K562 (cell line): ENCODE measurements around the gene TGFBR1. TPM values are rescaled to one million over a fixed set of nuclear protein-coding genes. Genes with fewer than 3 reads are reported as not detected.

Experiments
- ATAC-seq: fragments of 200-7000 bp; cut with Tn5 transposase; 3 replicates; pipeline ENCODE4 v1.9.1; 2020; ENCODE audit warnings: moderate library complexity
- BruUV-seq: library from RNA; stranded (reverse); fragments of 400-500 nt; replicated peaks from 2 replicates; lab custom pipeline; 2021; lab: Mats Ljungman, UMichigan
- CTCF ChIA-PET: fragments of 300-600 bp; formaldehyde crosslinking; extraction: SDS; loops from one replicate; lab custom pipeline; 2021; ENCODE audit warnings: low intra/inter-chr PET ratio; lab: Yijun Ruan, JAX
- POLR2A ChIA-PET: fragments of 300-600, 350-650 bp; sonication (Branson Sonifier 250); formaldehyde crosslinking; extraction: SDS; loops from one replicate; lab custom pipeline; 2021; ENCODE audit warnings: antibody characterized with exemption, inconsistent platforms; lab: Yijun Ruan, JAX
- DNase-seq, 4 experiments: peaks; one replicate each; pipeline versions ENCODE4 v3.0.0 to v3.0.0-alpha.2; 2011 to 2018; ENCODE audit warnings: low spot score in 3 of 4, mixed read lengths in 3 of 4; ENCODE audit errors: extremely low read depth in 1 of 4
- FAIRE-seq: peaks from 2 replicates; lab custom pipeline; 2011; peaks lifted over from hg19 to GRCh38; lab: Jason Lieb, UNC
- H2AFZ ChIP-seq: 2 replicates; pipeline ENCODE4 v1.6.0; 2011; ENCODE audit warnings: low read depth, low read length, control low read depth, inconsistent platforms
- H3K27ac ChIP-seq: fragments of 200-600 bp; 3 replicates; pipeline ENCODE4 v1.8.0; 2011; ENCODE audit warnings: low read depth, mild to moderate bottlenecking, control low read depth, inconsistent platforms, low read length, moderate library complexity, mixed read lengths; ENCODE audit errors: extremely low read depth
- H3K27me3 ChIP-seq, 2 experiments: fragments of 300-600 bp in 1 of 2; 2 replicates in 1 of 2; 3 replicates in 1 of 2; pipeline versions ENCODE4 v1.6.0 to v1.8.0; 2011; ENCODE audit warnings: inconsistent platforms in 2 of 2, low read length in 2 of 2, mild to moderate bottlenecking in 1 of 2, mixed read lengths in 1 of 2, moderate library complexity in 1 of 2; ENCODE audit not compliant: control insufficient read depth in 2 of 2, insufficient read depth in 2 of 2
- H3K36me3 ChIP-seq: fragments of 300-600 bp; 3 replicates; pipeline ENCODE4 v1.8.0; 2011; ENCODE audit warnings: mild to moderate bottlenecking, low read length, inconsistent platforms; ENCODE audit not compliant: control insufficient read depth, insufficient read depth
- H3K4me1 ChIP-seq, 2 experiments: fragments of 200-600 bp in 1 of 2; replicated peaks in 1 of 2; 2 replicates in 1 of 2; 3 replicates in 1 of 2; pipeline versions ENCODE4 v1.5.1 to v1.8.0; 2011; ENCODE audit warnings: inconsistent platforms in 2 of 2, low read length in 2 of 2, mild to moderate bottlenecking in 1 of 2, mixed read lengths in 1 of 2, moderate library complexity in 1 of 2; ENCODE audit not compliant: control insufficient read depth in 2 of 2, insufficient read depth in 2 of 2
- H3K4me2 ChIP-seq: 2 replicates; pipeline ENCODE4 v1.6.1; 2011; ENCODE audit warnings: low read length, control low read depth, inconsistent platforms, mixed read lengths; ENCODE audit not compliant: insufficient read depth
- H3K4me3 ChIP-seq: fragments of 200-600 bp; sonication (generic), shearing (Covaris generic); 2 replicates; pipeline ENCODE4 v1.5.1; 2016; ENCODE audit warnings: control low read depth, inconsistent platforms
- H3K79me2 ChIP-seq: fragments of 200-600 bp; 3 replicates; pipeline ENCODE4 v1.8.0; 2011; ENCODE audit warnings: low read length, inconsistent platforms; ENCODE audit not compliant: control insufficient read depth, insufficient read depth
- H3K9ac ChIP-seq, 2 experiments: 2 replicates each; pipeline versions ENCODE4 v1.6.0 to v1.6.1; 2011; ENCODE audit warnings: low read depth in 2 of 2, low read length in 2 of 2, control low read depth in 1 of 2, inconsistent platforms in 1 of 2, mild to moderate bottlenecking in 1 of 2, mixed read lengths in 1 of 2; ENCODE audit not compliant: insufficient read depth in 1 of 2
- H3K9me1 ChIP-seq: one replicate; pipeline ENCODE4 v1.6.0; 2011; ENCODE audit warnings: inconsistent platforms, mild to moderate bottlenecking, low read length, moderate library complexity; ENCODE audit not compliant: control insufficient read depth, insufficient read depth
- H3K9me3 ChIP-seq: replicated peaks from 2 replicates; pipeline ENCODE4 v1.5.1; 2011; ENCODE audit warnings: low read depth, low read length, inconsistent platforms; ENCODE audit not compliant: control insufficient read depth, insufficient read depth
- H4K20me1 ChIP-seq: replicated peaks from 2 replicates; pipeline ENCODE4 v1.6.1; 2011; ENCODE audit warnings: low read length, inconsistent platforms, mixed read lengths; ENCODE audit not compliant: control insufficient read depth, insufficient read depth
- BRD4 ChIP-seq: fragments of 200-600 bp; sonication (generic); IDR thresholded peaks from 2 replicates; pipeline ENCODE4 v1.6.1; 2017; ENCODE audit warnings: inconsistent platforms
- CBX3 ChIP-seq, 2 experiments: IDR thresholded peaks; 1 replicate in 1 of 2; 2 replicates in 1 of 2; pipeline ENCODE4 v1.6.1; 2012; ENCODE audit warnings: inconsistent platforms in 2 of 2, low read length in 2 of 2, borderline replicate concordance in 1 of 2, control low read depth in 1 of 2
- CHD4 ChIP-seq: fragments of 200-600 bp; sonication (generic); IDR thresholded peaks from 3 replicates; pipeline ENCODE4 v1.6.1; 2012; ENCODE audit warnings: low read depth, mild to moderate bottlenecking, mixed read lengths, low read length, inconsistent platforms; ENCODE audit not compliant: insufficient read depth, insufficient replicate concordance, poor library complexity, severe bottlenecking
- EGR1 ChIP-seq: fragments of 450-650 bp; conservative IDR thresholded peaks from 2 replicates; pipeline ENCODE4 v1.6.1; 2017; ENCODE audit warnings: mild to moderate bottlenecking
- EP400 ChIP-seq: fragments of 450-650 bp; IDR thresholded peaks from 2 replicates; pipeline ENCODE4 v1.6.1; 2017; ENCODE audit warnings: antibody characterized with exemption, mild to moderate bottlenecking, moderate library complexity
- FUS ChIP-seq: fragments of 200-400 bp; formaldehyde crosslinking; optimal IDR thresholded peaks from 2 replicates; pipeline ENCODE3; 2017; ENCODE audit warnings: low read depth, low read length
- GTF2A2 ChIP-seq: IDR thresholded peaks from 2 replicates; pipeline ENCODE4 v1.6.1; 2016; ENCODE audit warnings: mild to moderate bottlenecking, missing genetic modification characterization, missing compliant biosample characterization
- KDM1A ChIP-seq, 2 experiments: fragments of 450-650 bp; IDR thresholded peaks; 2 replicates each; pipeline ENCODE4 v1.6.1; 2016; ENCODE audit warnings: mild to moderate bottlenecking in 2 of 2
- MAFG ChIP-seq: fragments of 450-650 bp; conservative IDR thresholded peaks from 2 replicates; pipeline ENCODE4 v1.6.1; 2016; ENCODE audit warnings: missing genetic modification characterization, missing compliant biosample characterization
- NRF1 ChIP-seq, 2 experiments: fragments of 450-650 bp; IDR thresholded peaks in 1 of 2; conservative IDR thresholded peaks in 1 of 2; 2 replicates each; pipeline ENCODE4 v1.6.1; 2014; ENCODE audit warnings: mild to moderate bottlenecking in 2 of 2
- PTBP1 ChIP-seq: fragments of 200-400 bp; formaldehyde crosslinking; IDR thresholded peaks from 2 replicates; pipeline ENCODE4 v1.6.1; 2017; ENCODE audit warnings: low read depth, low read length
- SRSF7 ChIP-seq: fragments of 200-400 bp; formaldehyde crosslinking; optimal IDR thresholded peaks from 2 replicates; pipeline ENCODE3; 2017; ENCODE audit warnings: mild to moderate bottlenecking, low read depth, low read length
- XRCC4 ChIP-seq: IDR thresholded peaks from one replicate; pipeline ENCODE4 v1.6.1; 2011; ENCODE audit not compliant: insufficient read depth, insufficient read length; ENCODE audit errors: extremely low read depth
- ZNF217 ChIP-seq: sonication (generic); formaldehyde crosslinking; IDR thresholded peaks from 2 replicates; pipeline ENCODE4 v1.8.0; 2022; ENCODE audit warnings: mild to moderate bottlenecking, missing genetic modification reagents
- ZNF3 ChIP-seq: fragments of 250-450 bp; sonication (Bioruptor Pico); IDR thresholded peaks from 2 replicates; pipeline ENCODE4 v1.5.0; 2021; ENCODE audit warnings: mild to moderate bottlenecking, moderate library complexity
- ZNF41 ChIP-seq: fragments of 250-450 bp; sonication (Bioruptor Pico); conservative IDR thresholded peaks from 2 replicates; pipeline ENCODE4 v1.4.0; 2020; ENCODE audit warnings: mild to moderate bottlenecking
- ZNF561 ChIP-seq: fragments of 450-650 bp; formaldehyde crosslinking; conservative IDR thresholded peaks from 2 replicates; pipeline ENCODE4 v1.4.0; 2020; ENCODE audit warnings: mild to moderate bottlenecking, moderate library complexity
- ZNF830 ChIP-seq: fragments of 250-450 bp; sonication (Bioruptor Pico); IDR thresholded peaks from 2 replicates; pipeline ENCODE4 v1.5.0; 2021; ENCODE audit warnings: mild to moderate bottlenecking
- WGBS: fragments of 100-300 bp; shearing (Covaris generic); methylation state at CpG from one replicate; pipeline ENCODE4 v1.1.6; 2016; ENCODE audit warnings: low coverage, mixed read lengths; ENCODE audit not compliant: insufficient coverage; ENCODE audit errors: missing lambda C conversion rate; 5-methylcytosine and 5-hydroxymethylcytosine counted together
- in situ Hi-C: fragments of 300-500 bp; cut with MboI; formaldehyde crosslinking; loops from 4 replicates; pipeline ENCODE4 v1.15.0; 2018; ENCODE audit warnings: inconsistent platforms, mixed read lengths
- intact Hi-C: fragments of 100-400 bp; cut with micrococcal nuclease; formaldehyde crosslinking; loops from 2 replicates; pipeline ENCODE4 v1.14.2; 2022
- polyA plus RNA-seq, 8 experiments: library from polyadenylated mRNA; depleted of rRNA in 4 of 8; stranded (reverse) in 5 of 8; unstranded in 3 of 8; fragments of >200 nt; fragmentation: Nextera tagmentation in 2 of 8; fragmentation: Illumina TruSeq in 1 of 8; extraction: Ambion mirVana in 2 of 8; extraction: Trizol in 1 of 8; gene quantifications; 2 replicates each; pipeline versions ENCODE4 v1.2.1 to v1.2.3, GENCODE V29; 2011 to 2014; ENCODE audit warnings: inconsistent platforms in 1 of 8, missing spikeins in 1 of 8
- total RNA-seq, 7 experiments: library from RNA; depleted of rRNA in 6 of 7; stranded (reverse); fragments of >200 nt in 6 of 7; fragmentation: Illumina TruSeq in 2 of 7; extraction: Trizol in 2 of 7; gene quantifications; 2 replicates each; pipeline versions ENCODE4 v1.2.1 to v1.2.3, GENCODE V29; 2011 to 2021; ENCODE audit warnings: low replicate concordance in 1 of 7
- TF ChIP-seq, protein P1 (sequence below): fragments of 450-650 bp; formaldehyde crosslinking; IDR thresholded peaks from 2 replicates; pipeline ENCODE4 v1.4.0; 2022; ENCODE audit warnings: missing genetic modification characterization

Gene TGFBR1
- total and polyA plus RNA-seq, 9 of the 15 experiments (the other 6 are each of a cell fraction or from before 2014, with no cell fraction given), result 15.5 to 62.4 (median 42.7) TPM

DNA sequence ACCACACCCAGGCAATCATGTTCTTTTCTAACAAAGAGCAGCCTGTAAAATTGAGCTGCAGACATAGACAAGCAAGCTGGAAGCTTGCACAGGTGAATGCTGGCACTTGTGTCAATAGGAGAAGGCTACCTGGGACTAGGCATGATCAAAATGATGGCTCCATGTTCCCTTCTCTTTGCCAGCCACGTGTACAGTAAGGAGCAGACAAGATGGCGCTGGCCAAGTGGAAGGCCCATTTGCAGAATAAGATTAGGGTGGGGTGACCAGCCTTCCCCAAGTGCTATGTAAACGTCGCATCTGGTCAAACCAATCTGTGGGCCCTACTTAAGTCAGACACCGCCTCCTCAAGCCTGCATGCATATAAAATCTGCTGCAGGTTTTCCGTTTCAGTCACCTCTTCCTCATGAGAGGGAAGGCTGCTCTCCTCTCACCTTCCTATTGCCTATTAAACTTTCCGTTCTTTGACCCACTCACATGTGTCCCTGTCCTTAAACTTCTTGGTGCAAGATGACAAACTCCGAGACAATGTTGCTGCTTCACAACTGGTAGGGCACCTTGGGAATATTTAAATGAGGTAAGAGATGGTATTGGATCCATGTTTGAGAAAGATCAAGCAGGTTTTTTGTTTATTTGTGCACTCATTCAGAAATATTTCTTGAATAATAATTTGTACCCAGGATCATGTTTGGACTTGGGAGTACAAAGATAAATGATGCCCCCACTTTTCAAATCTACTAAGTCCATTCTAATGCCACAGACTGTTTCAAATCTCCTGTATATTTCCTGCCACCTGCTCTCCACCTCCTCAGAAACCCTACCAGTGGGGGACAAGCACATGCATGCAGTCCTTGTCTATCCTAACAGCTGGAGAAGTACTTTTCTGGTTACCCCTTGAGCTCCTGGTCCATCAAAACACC, 30.7 kb upstream of the TGFBR1 start (continued):
- TF ChIP-seq MAFG (no peak), EGR1 (no peak), GTF2A2 (tag) (peak; percentile 45), BRD4 (peak; percentile 17; the same call in 1 of the 2 replicates), NRF1 (conservative IDR thresholded peaks at IDR 0.05 in 1 of 2, IDR thresholded peaks at IDR 0.05 in 1 of 2) (no peak; a peak in 1 of 4 replicates), XRCC4 (no peak), SRSF7 (no peak), ZNF830 (CRISPR knock-in tag) (0 out of 2 replicates have a peak, but pooled peaks have one; percentile 22), FUS (no peak)
- TF ChIP-seq, all 486 proteins: peak for 209

DNA sequence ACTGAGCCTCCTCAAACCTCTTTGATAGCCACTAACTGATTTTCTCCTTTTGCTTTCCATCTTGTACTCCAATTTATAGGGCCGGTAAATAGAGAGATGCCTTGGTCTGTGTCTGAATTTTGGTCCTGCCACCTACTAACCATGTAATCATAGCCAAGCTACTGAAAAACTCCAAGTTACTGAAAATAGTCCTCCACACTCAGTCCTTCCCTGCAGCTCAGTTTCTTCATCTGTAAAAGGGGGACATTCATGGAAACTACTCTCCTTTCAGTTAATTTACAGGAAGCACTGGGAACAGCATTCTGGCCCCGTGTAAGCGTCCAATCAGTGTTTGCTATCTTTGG, 30.0 kb upstream of the TGFBR1 start:
- DNase-seq (no peak), FAIRE-seq (no peak), ATAC-seq (no peak)
- Histone ChIP-seq H3K27ac (peak overlapping the region; percentile 96), H3K36me3 (no peaks in the 10 kb centered on the region), H3K9ac (peak overlapping the region; percentile 56 to 95; a peak in 3 of 4 replicates), H3K27me3 (no peaks in the 10 kb centered on the region), H3K9me3 (no peaks in the 10 kb centered on the region), H3K4me1 (peaks cover 29 to 60% of the 10 kb centered on the region in 2 experiments), H4K20me1 (no peaks in the 10 kb centered on the region), H3K4me3 (peak overlapping the region; percentile 44), H2AFZ (peak overlapping the region; percentile 73; the same call in 1 of the 2 replicates), H3K79me2 (peaks cover 10% of the 10 kb centered on the region; the same call in 2 of the 3 replicates), H3K4me2 (peak overlapping the region; percentile 94), H3K9me1 (no peaks in the 10 kb centered on the region)
- in situ Hi-C loops, result no loop called here
- CTCF ChIA-PET, result no interaction called here
- intact Hi-C loops, result loop anchor here (1.0 to 5.0 kb wide), 7 partner anchors 17 to 268 kb away; partner anchors contain the start of gene GALNT12
- POLR2A ChIA-PET, result interaction anchor here (0.6 to 3.2 kb wide), 31 partner anchors 9 to 819 kb away, joined by 3 to 53 read pairs (median 5); partner anchors contain the start of genes ALG2, TBC1D2 and TGFBR1
- WGBS, result 0% methylated on average over 3 of the region's 3 CpGs
- BruUV-seq, result TSS peak; percentile 83
- TF ChIP-seq ZNF561 (0 out of 2 replicates have a peak, but pooled peaks have one; percentile 1), CBX3 (IDR thresholded peaks at IDR 0.05; ENCODE audit: borderline replicate concordance in 1 of 2, low read length in 2 of 2) (peak in 1 of 2 experiments; percentile 72; a peak in 1 of 3 replicates), PTBP1 (0 out of 2 replicates have a peak, but pooled peaks have one; percentile 34), ZNF3 (CRISPR knock-in tag) (0 out of 2 replicates have a peak, but pooled peaks have one; percentile 8), ZNF217 (CRISPR knock-in tag) (no peak), ZNF41 (peak; percentile 43; the same call in 1 of the 2 replicates), EP400 (no peak), CHD4 (peak; percentile 42), KDM1A (IDR thresholded peaks at IDR 0.05) (peak; percentile 56 to 74; a peak in 3 of 4 replicates)
- TF ChIP-seq, protein P1, sequence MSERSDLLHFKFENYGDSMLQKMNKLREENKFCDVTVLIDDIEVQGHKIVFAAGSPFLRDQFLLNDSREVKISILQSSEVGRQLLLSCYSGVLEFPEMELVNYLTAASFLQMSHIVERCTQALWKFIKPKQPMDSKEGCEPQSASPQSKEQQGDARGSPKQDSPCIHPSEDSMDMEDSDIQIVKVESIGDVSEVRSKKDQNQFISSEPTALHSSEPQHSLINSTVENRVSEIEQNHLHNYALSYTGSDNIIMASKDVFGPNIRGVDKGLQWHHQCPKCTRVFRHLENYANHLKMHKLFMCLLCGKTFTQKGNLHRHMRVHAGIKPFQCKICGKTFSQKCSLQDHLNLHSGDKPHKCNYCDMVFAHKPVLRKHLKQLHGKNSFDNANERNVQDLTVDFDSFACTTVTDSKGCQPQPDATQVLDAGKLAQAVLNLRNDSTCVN (CRISPR knock-in tag), result 0 out of 2 replicates have a peak, but pooled peaks have one; percentile 27
